Measurements from ENCODE around the gene DOK7.

The DOK7 gene

GRCh38 chr4:3462321-3462789 is 751 bp upstream of the DOK7 start:
- no peak for DNase-seq (ENCODE audit: low read depth, low spot score)
- Histone ChIP-seq H3K9me3 (ENCODE audit: control insufficient read depth, insufficient read depth, low read length) (no peaks in the 10 kb centered on the region), H3K36me3 (ENCODE audit: control insufficient read depth, insufficient read depth, low read length) (no peaks in the 10 kb centered on the region; the same call in 1 of the 2 replicates), H3K27me3 (ENCODE audit: control insufficient read depth, insufficient read depth, low read length) (no peaks in the 10 kb centered on the region), H3K4me3 (ENCODE audit: low read length) (no peak overlapping the region), H3K27ac (ENCODE audit: low read length) (no peak overlapping the region), H3K4me1 (ENCODE audit: control insufficient read depth, insufficient read depth, low read length) (peaks cover under 1% of the 10 kb centered on the region)
- WGBS (ENCODE audit: insufficient coverage, insufficient read length), result no CpG with 5 or more reads among the region's 10 CpGs

- Histone ChIP-seq H3K9me3 (ENCODE audit: control insufficient read depth, insufficient read depth, low read length) (no peaks in the 10 kb centered on the region), H3K4me1 (ENCODE audit: control insufficient read depth, insufficient read depth, low read length) (peaks cover 1% of the 10 kb centered on the region), H3K4me3 (ENCODE audit: low read length) (no peak overlapping the region; the same call in 1 of the 2 replicates), H3K36me3 (ENCODE audit: control insufficient read depth, insufficient read depth, low read length) (no peaks in the 10 kb centered on the region; the same call in 1 of the 2 replicates), H3K27ac (ENCODE audit: low read length) (no peak overlapping the region), H3K27me3 (ENCODE audit: control insufficient read depth, insufficient read depth, low read length) (no peaks in the 10 kb centered on the region)
- no CpG with 5 or more reads among the region's 43 CpGs for WGBS (ENCODE audit: insufficient coverage, insufficient read length)
- DNase-seq (ENCODE audit: low read depth, low spot score), result no peak
These were observed 646 bp downstream of the DOK7 start for GRCh38 chr4:3463556-3464348.

GRCh38 chr4:3464349-3464905 is 1.3 kb downstream of the DOK7 start:
- Histone ChIP-seq H3K27ac (ENCODE audit: low read length) (no peak overlapping the region), H3K4me1 (ENCODE audit: control insufficient read depth, insufficient read depth, low read length) (peaks cover 1% of the 10 kb centered on the region), H3K4me3 (ENCODE audit: low read length) (no peak overlapping the region), H3K36me3 (ENCODE audit: control insufficient read depth, insufficient read depth, low read length) (no peaks in the 10 kb centered on the region; the same call in 1 of the 2 replicates), H3K27me3 (ENCODE audit: control insufficient read depth, insufficient read depth, low read length) (no peaks in the 10 kb centered on the region), H3K9me3 (ENCODE audit: control insufficient read depth, insufficient read depth, low read length) (no peaks in the 10 kb centered on the region)
- no peak for DNase-seq (ENCODE audit: low read depth, low spot score)
- WGBS (ENCODE audit: insufficient coverage, insufficient read length), result no CpG with 5 or more reads among the region's 15 CpGs

- WGBS (ENCODE audit: insufficient coverage, insufficient read length), result no CpG with 5 or more reads among the region's 21 CpGs
- DNase-seq (ENCODE audit: low read depth, low spot score), result no peak
These were observed 2.0 kb downstream of the DOK7 start for GRCh38 chr4:3464911-3465697.

GRCh38 chr4:3465698-3466671 is 2.9 kb downstream of the DOK7 start:
- no peak overlapping the region for H3K4me3 ChIP-seq (ENCODE audit: low read length)
- no peak for DNase-seq (ENCODE audit: low read depth, low spot score)
- H3K27ac ChIP-seq (ENCODE audit: low read length), result no peak overlapping the region
- peaks cover 1% of the 10 kb centered on the region for H3K4me1 ChIP-seq (ENCODE audit: control insufficient read depth, insufficient read depth, low read length)
- no peaks in the 10 kb centered on the region; the same call in 1 of the 2 replicates for H3K36me3 ChIP-seq (ENCODE audit: control insufficient read depth, insufficient read depth, low read length)
- WGBS (ENCODE audit: insufficient coverage, insufficient read length), result no CpG with 5 or more reads among the region's 41 CpGs
- no peaks in the 10 kb centered on the region for H3K9me3 ChIP-seq (ENCODE audit: control insufficient read depth, insufficient read depth, low read length)
- no peaks in the 10 kb centered on the region for H3K27me3 ChIP-seq (ENCODE audit: control insufficient read depth, insufficient read depth, low read length)

More at GRCh38 chr4:3464911-3465697, 2.0 kb downstream of the DOK7 start:
- Histone ChIP-seq H3K9me3 (ENCODE audit: control insufficient read depth, insufficient read depth, low read length) (no peaks in the 10 kb centered on the region), H3K36me3 (ENCODE audit: control insufficient read depth, insufficient read depth, low read length) (no peaks in the 10 kb centered on the region; the same call in 1 of the 2 replicates), H3K27me3 (ENCODE audit: control insufficient read depth, insufficient read depth, low read length) (no peaks in the 10 kb centered on the region), H3K27ac (ENCODE audit: low read length) (no peak overlapping the region), H3K4me1 (ENCODE audit: control insufficient read depth, insufficient read depth, low read length) (peaks cover 1% of the 10 kb centered on the region), H3K4me3 (ENCODE audit: low read length) (no peak overlapping the region)

- Histone ChIP-seq H3K9me3 (ENCODE audit: control insufficient read depth, insufficient read depth, low read length) (no peaks in the 10 kb centered on the region), H3K4me3 (ENCODE audit: low read length) (no peak overlapping the region), H3K27me3 (ENCODE audit: control insufficient read depth, insufficient read depth, low read length) (no peaks in the 10 kb centered on the region), H3K36me3 (ENCODE audit: control insufficient read depth, insufficient read depth, low read length) (no peaks in the 10 kb centered on the region; the same call in 1 of the 2 replicates), H3K27ac (ENCODE audit: low read length) (no peak overlapping the region), H3K4me1 (ENCODE audit: control insufficient read depth, insufficient read depth, low read length) (peaks cover 1% of the 10 kb centered on the region; the same call in 1 of the 2 replicates)
- WGBS (ENCODE audit: insufficient coverage, insufficient read length), result no CpG with 5 or more reads among the region's 40 CpGs
- DNase-seq (ENCODE audit: low read depth, low spot score), result no peak
These were observed 3.8 kb downstream of the DOK7 start for GRCh38 chr4:3466691-3467600.

GRCh38 chr4:3467601-3468031 is 4.5 kb downstream of the DOK7 start:
- H3K9me3 ChIP-seq (ENCODE audit: control insufficient read depth, insufficient read depth, low read length), result no peaks in the 10 kb centered on the region
- no peaks in the 10 kb centered on the region for H3K27me3 ChIP-seq (ENCODE audit: control insufficient read depth, insufficient read depth, low read length)
- H3K4me3 ChIP-seq (ENCODE audit: low read length), result no peak overlapping the region
- H3K4me1 ChIP-seq (ENCODE audit: control insufficient read depth, insufficient read depth, low read length), result peaks cover 1% of the 10 kb centered on the region; the same call in 1 of the 2 replicates
- WGBS (ENCODE audit: insufficient coverage, insufficient read length), result no CpG with 5 or more reads among the region's 15 CpGs
- no peaks in the 10 kb centered on the region for H3K36me3 ChIP-seq (ENCODE audit: control insufficient read depth, insufficient read depth, low read length)
- no peak for DNase-seq (ENCODE audit: low read depth, low spot score)
- H3K27ac ChIP-seq (ENCODE audit: low read length), result no peak overlapping the region

GRCh38 chr4:3468154-3468553 is 5.0 kb downstream of the DOK7 start:
- Histone ChIP-seq H3K36me3 (ENCODE audit: control insufficient read depth, insufficient read depth, low read length) (no peaks in the 10 kb centered on the region), H3K9me3 (ENCODE audit: control insufficient read depth, insufficient read depth, low read length) (no peaks in the 10 kb centered on the region), H3K4me3 (ENCODE audit: low read length) (no peak overlapping the region), H3K27ac (ENCODE audit: low read length) (no peak overlapping the region), H3K27me3 (ENCODE audit: control insufficient read depth, insufficient read depth, low read length) (no peaks in the 10 kb centered on the region), H3K4me1 (ENCODE audit: control insufficient read depth, insufficient read depth, low read length) (peaks cover 1% of the 10 kb centered on the region; the same call in 1 of the 2 replicates)
- DNase-seq (ENCODE audit: low read depth, low spot score), result no peak
- WGBS (ENCODE audit: insufficient coverage, insufficient read length), result no CpG with 5 or more reads among the region's 10 CpGs

GRCh38 chr4:3468804-3469203 is 5.7 kb downstream of the DOK7 start:
- DNase-seq (ENCODE audit: low read depth, low spot score), result no peak
- peaks cover 3% of the 10 kb centered on the region for H3K4me1 ChIP-seq (ENCODE audit: control insufficient read depth, insufficient read depth, low read length)
- H3K4me3 ChIP-seq (ENCODE audit: low read length), result no peak overlapping the region
- no peaks in the 10 kb centered on the region for H3K36me3 ChIP-seq (ENCODE audit: control insufficient read depth, insufficient read depth, low read length)
- no CpG with 5 or more reads among the region's 11 CpGs for WGBS (ENCODE audit: insufficient coverage, insufficient read length)
- H3K27ac ChIP-seq (ENCODE audit: low read length), result no peak overlapping the region
- no peaks in the 10 kb centered on the region for H3K27me3 ChIP-seq (ENCODE audit: control insufficient read depth, insufficient read depth, low read length)
- H3K9me3 ChIP-seq (ENCODE audit: control insufficient read depth, insufficient read depth, low read length), result no peaks in the 10 kb centered on the region
